NCI-H2081 (cell line): ENCODE results near the gene ARHGAP30.

Experiments
- DNase-seq, 2 experiments: peaks; one replicate each; lab custom pipeline; 2025; lab: John Stamatoyannopoulos, UW

Gene ARHGAP30

GRCh38 chr1:161089251-161089924 is 19.7 kb upstream of the ARHGAP30 start, which contains the start of gene NECTIN4:
Gene NECTIN4 (minus strand): TSS chr1:161089558. CDS start chr1:161089296, 262 bp downstream.
- no peak for DNase-seq

- no peak for DNase-seq
Observed at GRCh38 chr1:161088587-161089110, 19.0 kb upstream of the ARHGAP30 start.

GRCh38 chr1:161086457-161086856 is 16.8 kb upstream of the ARHGAP30 start:
- no peak for DNase-seq

GRCh38 chr1:161085165-161085564 is 15.5 kb upstream of the ARHGAP30 start:
- no peak for DNase-seq

GRCh38 chr1:161084597-161084988 is 14.9 kb upstream of the ARHGAP30 start:
- no peak for DNase-seq

- no peak for DNase-seq
Observed at GRCh38 chr1:161083748-161084596, 14.3 kb upstream of the ARHGAP30 start.

- DNase-seq = no peak
Observed at GRCh38 chr1:161082996-161083747, 13.5 kb upstream of the ARHGAP30 start.

- no peak for DNase-seq
Observed at GRCh38 chr1:161082483-161082882, 12.8 kb upstream of the ARHGAP30 start.

GRCh38 chr1:161081519-161081918 is 11.8 kb upstream of the ARHGAP30 start:
- no peak for DNase-seq

- DNase-seq = no peak
Observed at GRCh38 chr1:161080441-161081405, 11.0 kb upstream of the ARHGAP30 start.

GRCh38 chr1:161079436-161080110 is 9.9 kb upstream of the ARHGAP30 start:
- DNase-seq = no peak

- no peak for DNase-seq
Observed at GRCh38 chr1:161077426-161077825, 7.7 kb upstream of the ARHGAP30 start.

- no peak for DNase-seq
Observed at GRCh38 chr1:161076410-161076809, 6.7 kb upstream of the ARHGAP30 start.

GRCh38 chr1:161074676-161075368 is 5.1 kb upstream of the ARHGAP30 start:
- no peak for DNase-seq

GRCh38 chr1:161073474-161074121 is 3.9 kb upstream of the ARHGAP30 start:
- no peak for DNase-seq

GRCh38 chr1:161072751-161073449 is 3.2 kb upstream of the ARHGAP30 start:
- no peak for DNase-seq

- DNase-seq = no peak
Observed at GRCh38 chr1:161071886-161072371, 2.2 kb upstream of the ARHGAP30 start.

- no peak for DNase-seq
Observed at GRCh38 chr1:161070761-161071160, 1.1 kb upstream of the ARHGAP30 start.

GRCh38 chr1:161069241-161069640 is 450 bp downstream of the ARHGAP30 start:
- DNase-seq = no peak
